ENCODE data around the gene SPART. TPM values are rescaled to one million over a fixed set of nuclear protein-coding genes. Genes with fewer than 3 reads are reported as not detected.

The SPART gene
- total RNA-seq, 1 experiment from 2014 or later, result 0.12 TPM

DNA sequence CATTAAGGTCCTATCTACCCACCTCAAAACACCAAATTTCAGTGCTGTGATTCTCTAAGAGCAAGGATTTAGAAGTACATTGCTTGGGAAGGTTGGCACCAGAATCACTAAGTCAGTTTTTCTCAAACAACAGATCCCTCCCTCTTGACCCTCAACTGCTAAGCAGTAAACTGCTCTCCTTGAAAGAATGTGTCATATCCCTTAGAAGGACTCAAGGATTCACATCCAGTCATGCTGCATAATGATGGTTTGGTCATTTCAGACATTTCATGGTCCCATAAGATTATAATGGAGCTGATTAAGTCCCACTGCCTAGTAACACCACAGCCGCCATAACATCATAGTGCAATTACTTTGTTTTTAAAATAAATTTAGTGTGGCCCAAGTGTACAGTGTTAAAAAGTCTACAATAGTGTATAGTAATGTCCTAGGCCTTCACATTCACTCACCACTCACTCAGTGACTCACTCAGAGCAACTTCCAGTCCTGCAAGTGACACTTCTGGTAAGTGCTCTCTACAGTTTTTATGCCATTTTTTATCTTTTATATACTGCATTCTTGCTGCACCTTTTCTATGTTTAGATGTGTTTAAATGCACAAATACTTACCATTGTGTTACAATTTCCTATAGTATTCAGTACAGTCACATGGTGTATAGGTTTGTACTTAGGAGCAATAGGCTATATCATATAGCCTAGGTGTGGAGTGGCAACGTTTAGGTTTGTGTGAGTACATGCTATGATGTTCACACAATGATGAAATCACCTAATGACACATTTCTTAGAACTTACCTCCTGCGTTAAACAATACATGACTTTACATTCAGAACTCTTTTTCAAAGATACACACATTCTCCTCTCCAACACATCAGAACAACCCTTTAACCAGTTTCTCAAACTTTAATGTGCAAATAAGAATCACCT lies 32.9 kb downstream of the SPART start:
- Histone ChIP-seq H4K20me1 (ENCODE audit: insufficient read depth) (no peaks in the 10 kb centered on the region), H3K9me2 (ENCODE audit: insufficient read depth) (no peaks in the 10 kb centered on the region), H3K27ac (ENCODE audit: low read depth, low read length) (no peak overlapping the region), H3K79me2 (ENCODE audit: insufficient read depth, low read length) (no peaks in the 10 kb centered on the region), H3K36me3 (ENCODE audit: control insufficient read depth in 1 of 2, insufficient read depth in 2 of 2, low read length in 2 of 2) (no peaks in the 10 kb centered on the region), H3K9ac (ENCODE audit: low read length) (no peak overlapping the region), H2AFZ (ENCODE audit: low read depth, low read length, poor library complexity, severe bottlenecking) (no peak overlapping the region), H3K4me1 (ENCODE audit: control insufficient read depth in 1 of 2, insufficient read depth in 2 of 2, low read length in 2 of 2) (no peaks in the 10 kb centered on the region), H3K9me3 (ENCODE audit: control insufficient read depth in 1 of 2, insufficient read depth in 1 of 2, low read depth in 1 of 2, low read length in 2 of 2) (peaks cover 0 to 4% of the 10 kb centered on the region in 2 experiments; a peak in 1 of 4 replicates), H3K27me3 (ENCODE audit: insufficient read depth, low read length) (no peaks in the 10 kb centered on the region), H3K4me3 (replicated peaks in 1 of 2; ENCODE audit: low read depth in 1 of 2, low read length in 2 of 2) (no peak overlapping the region), H3K4me2 (ENCODE audit: low read length) (no peak overlapping the region)
- no peak for ATAC-seq
- ChIA-PET POLR2A (no interaction called here), CTCF (no interaction called here), RAD21 (ENCODE audit: low non-redundant PET in 1 of 2, low total read pairs in 2 of 2, uncharacterized antibody in 2 of 2, unreplicated experiment in 2 of 2) (no interaction called here)
- no peak for TF ChIP-seq JUND (IDR thresholded peaks at IDR 0.05)
- intact Hi-C loops (cut with micrococcal nuclease), result no loop called here
- DNase-seq (ENCODE audit: low read depth, low spot score), result no peak
- no TSS peak for BruUV-seq (replicated peaks)

GRCh38 chr13:36310417-36311108 lies 35.6 kb downstream of the SPART start:
- Histone ChIP-seq H3K4me2 (ENCODE audit: low read length) (no peak overlapping the region), H2AFZ (ENCODE audit: low read depth, low read length, poor library complexity, severe bottlenecking) (no peak overlapping the region), H3K79me2 (ENCODE audit: insufficient read depth, low read length) (no peaks in the 10 kb centered on the region), H3K9ac (ENCODE audit: low read length) (no peak overlapping the region), H3K4me1 (ENCODE audit: control insufficient read depth in 1 of 2, insufficient read depth in 2 of 2, low read length in 2 of 2) (no peaks in the 10 kb centered on the region), H3K4me3 (replicated peaks in 1 of 2; ENCODE audit: low read depth in 1 of 2, low read length in 2 of 2) (no peak overlapping the region), H4K20me1 (ENCODE audit: insufficient read depth) (no peaks in the 10 kb centered on the region), H3K36me3 (ENCODE audit: control insufficient read depth in 1 of 2, insufficient read depth in 2 of 2, low read length in 2 of 2) (no peaks in the 10 kb centered on the region), H3K27ac (ENCODE audit: low read depth, low read length) (no peak overlapping the region), H3K9me2 (ENCODE audit: insufficient read depth) (no peaks in the 10 kb centered on the region), H3K27me3 (ENCODE audit: insufficient read depth, low read length) (no peaks in the 10 kb centered on the region), H3K9me3 (ENCODE audit: control insufficient read depth in 1 of 2, insufficient read depth in 1 of 2, low read depth in 1 of 2, low read length in 2 of 2) (peaks cover 0 to 4% of the 10 kb centered on the region in 2 experiments; a peak in 2 of 4 replicates)
- no peak for DNase-seq (ENCODE audit: low read depth, low spot score)
- RAD21 ChIA-PET (ENCODE audit: low non-redundant PET in 1 of 2, low total read pairs in 2 of 2, uncharacterized antibody in 2 of 2, unreplicated experiment in 2 of 2), result no interaction called here
- CTCF ChIA-PET, result no interaction called here
- no TSS peak for BruUV-seq (replicated peaks)
- POLR2A ChIA-PET, result no interaction called here
- no peak for ATAC-seq
- intact Hi-C loops (cut with micrococcal nuclease), result no loop called here
- TF ChIP-seq YY1 (IDR thresholded peaks at IDR 0.05; ENCODE audit: extremely low read depth, insufficient replicate concordance, low read depth, low read length) (no peak), REST (IDR thresholded peaks at IDR 0.05; ENCODE audit: low read depth) (no peak), EGR1 (IDR thresholded peaks at IDR 0.05; ENCODE audit: low read depth) (no peak), SP1 (IDR thresholded peaks at IDR 0.05; ENCODE audit: low read depth) (no peak), ZFX (IDR thresholded peaks at IDR 0.05) (no peak), FOSL1 (IDR thresholded peaks at IDR 0.05; ENCODE audit: low read depth) (no peak), JUND (IDR thresholded peaks at IDR 0.05) (no peak), RAD21 (IDR thresholded peaks at IDR 0.05; ENCODE audit: low read depth) (no peak), SRF (IDR thresholded peaks at IDR 0.05; ENCODE audit: low read depth) (no peak), SIN3A (IDR thresholded peaks at IDR 0.05; ENCODE audit: low read depth) (no peak), EZH2 (IDR thresholded peaks at IDR 0.05) (no peak), CBX3 (IDR thresholded peaks at IDR 0.05; ENCODE audit: low read depth) (no peak)
- TF ChIP-seq, protein P1, sequence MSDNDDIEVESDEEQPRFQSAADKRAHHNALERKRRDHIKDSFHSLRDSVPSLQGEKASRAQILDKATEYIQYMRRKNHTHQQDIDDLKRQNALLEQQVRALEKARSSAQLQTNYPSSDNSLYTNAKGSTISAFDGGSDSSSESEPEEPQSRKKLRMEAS (IDR thresholded peaks at IDR 0.05), result no peak
- TF ChIP-seq, protein P2, sequence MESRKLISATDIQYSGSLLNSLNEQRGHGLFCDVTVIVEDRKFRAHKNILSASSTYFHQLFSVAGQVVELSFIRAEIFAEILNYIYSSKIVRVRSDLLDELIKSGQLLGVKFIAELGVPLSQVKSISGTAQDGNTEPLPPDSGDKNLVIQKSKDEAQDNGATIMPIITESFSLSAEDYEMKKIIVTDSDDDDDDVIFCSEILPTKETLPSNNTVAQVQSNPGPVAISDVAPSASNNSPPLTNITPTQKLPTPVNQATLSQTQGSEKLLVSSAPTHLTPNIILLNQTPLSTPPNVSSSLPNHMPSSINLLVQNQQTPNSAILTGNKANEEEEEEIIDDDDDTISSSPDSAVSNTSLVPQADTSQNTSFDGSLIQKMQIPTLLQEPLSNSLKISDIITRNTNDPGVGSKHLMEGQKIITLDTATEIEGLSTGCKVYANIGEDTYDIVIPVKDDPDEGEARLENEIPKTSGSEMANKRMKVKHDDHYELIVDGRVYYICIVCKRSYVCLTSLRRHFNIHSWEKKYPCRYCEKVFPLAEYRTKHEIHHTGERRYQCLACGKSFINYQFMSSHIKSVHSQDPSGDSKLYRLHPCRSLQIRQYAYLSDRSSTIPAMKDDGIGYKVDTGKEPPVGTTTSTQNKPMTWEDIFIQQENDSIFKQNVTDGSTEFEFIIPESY (IDR thresholded peaks at IDR 0.05; ENCODE audit: extremely low read depth, insufficient replicate concordance, low read length), result no peak
